ENCODE results near the gene MYOCOS.
"Not testable (repeated sequence)": the region's sequence is repeated elsewhere in the genome, so short reads cannot be mapped to it uniquely, and the experiment has no call there.

Gene MYOCOS

GRCh38 chr1:171641076-171641864, 19.2 kb downstream of the MYOCOS start:
- no peak overlapping the region for H3K4me3 ChIP-seq (ENCODE audit: low read length)
- no peak for TF ChIP-seq ZNF274 (IDR thresholded peaks at IDR 0.05; ENCODE audit: low read depth, low read length)

GRCh38 chr1:171642197-171642596, 20.2 kb downstream of the MYOCOS start:
- no peak overlapping the region for H3K4me3 ChIP-seq (ENCODE audit: low read length)
- TF ChIP-seq ZNF274 (IDR thresholded peaks at IDR 0.05; ENCODE audit: low read depth, low read length) = no peak

- H3K4me3 ChIP-seq (ENCODE audit: low read length) = no peak overlapping the region
- no peak for TF ChIP-seq ZNF274 (IDR thresholded peaks at IDR 0.05; ENCODE audit: low read depth, low read length)
These were observed 21.1 kb downstream of the MYOCOS start for GRCh38 chr1:171643156-171643555.

- TF ChIP-seq ZNF274 (IDR thresholded peaks at IDR 0.05; ENCODE audit: low read depth, low read length) = no peak
- no peak overlapping the region for H3K4me3 ChIP-seq (ENCODE audit: low read length)
These were observed 22.9 kb downstream of the MYOCOS start for GRCh38 chr1:171644805-171645483.

GRCh38 chr1:171645553-171646248, 23.7 kb downstream of the MYOCOS start:
- H3K4me3 ChIP-seq (ENCODE audit: low read length) = no peak overlapping the region
- no peak for TF ChIP-seq ZNF274 (IDR thresholded peaks at IDR 0.05; ENCODE audit: low read depth, low read length)

- TF ChIP-seq ZNF274 (IDR thresholded peaks at IDR 0.05; ENCODE audit: low read depth, low read length) = no peak
- H3K4me3 ChIP-seq (ENCODE audit: low read length) = no peak overlapping the region
These were observed 24.2 kb downstream of the MYOCOS start for GRCh38 chr1:171646249-171646560.

GRCh38 chr1:171652234-171652822, 30.3 kb downstream of the MYOCOS start, which contains the start of gene MYOC:
TSS of gene MYOC (minus strand) at chr1:171652688. CDS start at chr1:171652611, 77 bp downstream.
- no peak within 1 kb of the TSS for H3K4me3 ChIP-seq (ENCODE audit: low read length)
- TF ChIP-seq ZNF274 (IDR thresholded peaks at IDR 0.05; ENCODE audit: low read depth, low read length) = no peak

GRCh38 chr1:171653796-171654195, 31.8 kb downstream of the MYOCOS start:
- no peak overlapping the region for H3K4me3 ChIP-seq (ENCODE audit: low read length)
- no peak for TF ChIP-seq ZNF274 (IDR thresholded peaks at IDR 0.05; ENCODE audit: low read depth, low read length)

- no peak overlapping the region for H3K4me3 ChIP-seq (ENCODE audit: low read length)
- no peak for TF ChIP-seq ZNF274 (IDR thresholded peaks at IDR 0.05; ENCODE audit: low read depth, low read length)
These were observed 32.3 kb downstream of the MYOCOS start for GRCh38 chr1:171654201-171654941.

GRCh38 chr1:171654942-171655745, 33.1 kb downstream of the MYOCOS start:
- no peak for TF ChIP-seq ZNF274 (IDR thresholded peaks at IDR 0.05; ENCODE audit: low read depth, low read length)
- no peak overlapping the region for H3K4me3 ChIP-seq (ENCODE audit: low read length)

GRCh38 chr1:171655746-171656116, 33.7 kb downstream of the MYOCOS start:
- no peak for TF ChIP-seq ZNF274 (IDR thresholded peaks at IDR 0.05; ENCODE audit: low read depth, low read length)
- no peak overlapping the region for H3K4me3 ChIP-seq (ENCODE audit: low read length)

GRCh38 chr1:171656206-171656605, 34.2 kb downstream of the MYOCOS start:
- not testable (repeated sequence) for H3K4me3 ChIP-seq (ENCODE audit: low read length)

GRCh38 chr1:171661076-171661650, 39.1 kb downstream of the MYOCOS start:
- H3K4me3 ChIP-seq (ENCODE audit: low read length) = no peak overlapping the region
- TF ChIP-seq ZNF274 (IDR thresholded peaks at IDR 0.05; ENCODE audit: low read depth, low read length) = no peak

Data from GM08714 (cell line).